Omental fat pad (tissue), 4 donors: ENCODE results near the gene ETV6. TPM values are rescaled to one million over a fixed set of nuclear protein-coding genes. Genes with fewer than 3 reads are reported as not detected.
A peak's percentile ranks its signal among the peaks of the same experiment; 100 is the strongest.

Source experiments
- ATAC-seq: fragments of 150-250 bp; one replicate; pipeline ENCODE4 v1.9.1; 2016; ENCODE audit warnings: mild to moderate bottlenecking, moderate library complexity; ENCODE audit not compliant: low FRiP score
- DNase-seq: peaks from one replicate; pipeline ENCODE4 v3.0.0-alpha.2; 2019; ENCODE audit warnings: low spot score
- CTCF ChIP-seq, 3 donors: fragments of 450-650 bp; IDR thresholded peaks; one replicate each; pipeline ENCODE4 v1.5.1; 2016 to 2017; ENCODE audit warnings: antibody characterized with exemption in 3 of 3, mild to moderate bottlenecking in 3 of 3, moderate library complexity in 2 of 3
- total RNA-seq, 4 donors: library from RNA; depleted of rRNA; stranded (reverse); fragments of >200 nt; gene quantifications; one replicate each; pipeline ENCODE4 v1.1.0, GENCODE V29; 2016

ETV6 gene
- total RNA-seq, 4 donors from 2014 or later = 9.3 to 28.2 (median 17.6) TPM

- ATAC-seq = no peak
- DNase-seq = no peak
- no peak for TF ChIP-seq CTCF (IDR thresholded peaks at IDR 0.05)
Measured at GRCh38 chr12:11718768-11719253, 69.3 kb downstream of the ETV6 start.

GRCh38 chr12:11719678-11720099 lies 70.2 kb downstream of the ETV6 start:
- TF ChIP-seq CTCF (IDR thresholded peaks at IDR 0.05) = no peak
- DNase-seq = no peak
- no peak for ATAC-seq

- no peak for DNase-seq
- no peak for ATAC-seq
- TF ChIP-seq CTCF (IDR thresholded peaks at IDR 0.05) = no peak
Measured at GRCh38 chr12:11722071-11722470, 72.6 kb downstream of the ETV6 start.

GRCh38 chr12:11722578-11723138 lies 73.2 kb downstream of the ETV6 start:
- no peak for DNase-seq
- TF ChIP-seq CTCF (IDR thresholded peaks at IDR 0.05) = no peak
- no peak for ATAC-seq

- TF ChIP-seq CTCF (IDR thresholded peaks at IDR 0.05) = no peak
- ATAC-seq (no peak), DNase-seq (no peak)
Measured at GRCh38 chr12:11723993-11724392, 74.5 kb downstream of the ETV6 start.

GRCh38 chr12:11724888-11725311 lies 75.4 kb downstream of the ETV6 start:
- no peak for DNase-seq
- no peak for TF ChIP-seq CTCF (IDR thresholded peaks at IDR 0.05)
- ATAC-seq = peak; percentile 52

- no peak for TF ChIP-seq CTCF (IDR thresholded peaks at IDR 0.05)
- no peak for ATAC-seq
- DNase-seq = no peak
Measured at GRCh38 chr12:11725686-11726085, 76.2 kb downstream of the ETV6 start.
